Lung (tissue), 12 donors: ENCODE data around the gene AIP. TPM values are rescaled to one million over a fixed set of nuclear protein-coding genes. Genes with fewer than 3 reads are reported as not detected.

Experiments
- ATAC-seq: fragments of 200-7000 bp; cut with Tn5 transposase; one replicate; pipeline ENCODE4 v1.9.1; 2020; ENCODE audit warnings: moderate number of reproducible peaks; ENCODE audit not compliant: insufficient read depth, low FRiP score
- DNase-seq, 3 donors: peaks; one replicate each; pipeline ENCODE4 v3.0.0-alpha.2; 2013 to 2017
- H3K27ac ChIP-seq, 2 donors: one replicate each; pipeline ENCODE4 v1.5.1; 2013; ENCODE audit warnings: mild to moderate bottlenecking in 2 of 2, moderate library complexity in 2 of 2, control low read depth in 1 of 2, inconsistent platforms in 1 of 2, low read depth in 1 of 2, low read length in 1 of 2
- H3K27me3 ChIP-seq, 3 donors: one replicate each; pipeline ENCODE4 v1.5.1; 2013; ENCODE audit warnings: low read length in 2 of 3; ENCODE audit not compliant: control insufficient read depth in 3 of 3, insufficient read depth in 3 of 3
- H3K36me3 ChIP-seq, 4 donors: one replicate each; pipeline ENCODE4 v1.5.1; 2013; ENCODE audit warnings: low read length in 4 of 4, mild to moderate bottlenecking in 1 of 4, moderate library complexity in 1 of 4; ENCODE audit not compliant: control insufficient read depth in 4 of 4, insufficient read depth in 4 of 4
- H3K4me1 ChIP-seq, 5 donors: one replicate each; pipeline ENCODE4 v1.5.1; 2013; ENCODE audit warnings: low read length in 5 of 5, mild to moderate bottlenecking in 2 of 5, moderate library complexity in 1 of 5; ENCODE audit not compliant: control insufficient read depth in 5 of 5, insufficient read depth in 5 of 5
- H3K4me3 ChIP-seq: one replicate; pipeline ENCODE4 v1.5.1; 2013; ENCODE audit warnings: mild to moderate bottlenecking, control low read depth, moderate library complexity
- H3K9ac ChIP-seq, 2 donors: one replicate each; pipeline ENCODE4 v1.5.1; 2013; ENCODE audit warnings: low read length in 2 of 2, control low read depth in 1 of 2; ENCODE audit not compliant: insufficient read depth in 1 of 2
- H3K9me3 ChIP-seq, 4 donors: one replicate each; pipeline ENCODE4 v1.5.1; 2013; ENCODE audit warnings: low read length in 3 of 4, mild to moderate bottlenecking in 1 of 4, moderate library complexity in 1 of 4; ENCODE audit not compliant: control insufficient read depth in 4 of 4, insufficient read depth in 3 of 4
- WGBS, 2 donors: extraction: QIAGEN DNeasy Blood & Tissue Kit; methylation state at CpG; one replicate each; pipeline ENCODE4 v1.1.7; 2013; 5-methylcytosine and 5-hydroxymethylcytosine counted together
- polyA plus RNA-seq, 2 donors: library from polyadenylated mRNA; stranded (reverse); fragments of 200-250 nt; gene quantifications; one replicate each; pipeline ENCODE4 v1.2.1, GENCODE V29; 2013
- total RNA-seq, 2 donors: library from RNA; depleted of rRNA in 1 of 2; stranded (reverse); fragments of >200 nt in 1 of 2; gene quantifications; one replicate each; pipeline ENCODE4 v1.2.1, GENCODE V29; 2014 to 2021
- TF ChIP-seq, protein P1 (sequence below): IDR thresholded peaks from 2 replicates; pipeline ENCODE4 v1.5.1; 2012; ENCODE audit warnings: mild to moderate bottlenecking; ENCODE audit errors: control extremely low read depth, extremely low read depth
- donor health status: control.
- donor health status: control.
- donor health status: Bipolar disorder and iron deficiency.
- donor health status: healthy.
- donor health status: DM: yes; HTN: yes; CAD: no.

The AIP gene
- total and polyA plus RNA-seq, 4 donors: 60.0 to 126 (median 73.8) TPM

DNA sequence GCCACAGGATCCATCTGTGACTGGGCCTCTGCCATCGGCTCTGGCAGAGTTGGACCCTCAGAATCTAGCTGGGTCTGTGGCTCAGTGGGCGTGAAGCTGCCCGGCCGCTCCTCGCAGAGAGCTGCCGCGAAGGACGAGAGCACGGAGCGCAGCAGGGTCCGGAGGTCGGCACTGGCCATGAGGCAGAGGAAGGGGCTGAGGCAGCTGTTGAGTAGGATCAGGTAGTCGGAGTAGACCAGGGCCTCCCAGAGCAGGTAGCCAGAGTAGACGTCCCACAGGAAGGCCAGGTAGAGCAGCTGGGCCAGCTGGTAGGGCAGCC lies 31.2 kb upstream of the AIP start:
- ATAC-seq (no peak), DNase-seq (no peak)
- no peaks in the 10 kb centered on the region for H3K4me1 ChIP-seq
- H3K36me3 ChIP-seq: no peaks in the 10 kb centered on the region
- H3K27ac ChIP-seq: peak overlapping the region in 1 of 2 donors; percentile 48
- H3K27me3 ChIP-seq: no peaks in the 10 kb centered on the region
- H3K9me3 ChIP-seq: no peaks in the 10 kb centered on the region
- WGBS, 2 donors: 93 to 96% methylated on average over 14 of the region's 14 CpGs
- H3K9ac ChIP-seq: no peak overlapping the region
- H3K4me3 ChIP-seq: no peak overlapping the region
- TF ChIP-seq, protein P1, sequence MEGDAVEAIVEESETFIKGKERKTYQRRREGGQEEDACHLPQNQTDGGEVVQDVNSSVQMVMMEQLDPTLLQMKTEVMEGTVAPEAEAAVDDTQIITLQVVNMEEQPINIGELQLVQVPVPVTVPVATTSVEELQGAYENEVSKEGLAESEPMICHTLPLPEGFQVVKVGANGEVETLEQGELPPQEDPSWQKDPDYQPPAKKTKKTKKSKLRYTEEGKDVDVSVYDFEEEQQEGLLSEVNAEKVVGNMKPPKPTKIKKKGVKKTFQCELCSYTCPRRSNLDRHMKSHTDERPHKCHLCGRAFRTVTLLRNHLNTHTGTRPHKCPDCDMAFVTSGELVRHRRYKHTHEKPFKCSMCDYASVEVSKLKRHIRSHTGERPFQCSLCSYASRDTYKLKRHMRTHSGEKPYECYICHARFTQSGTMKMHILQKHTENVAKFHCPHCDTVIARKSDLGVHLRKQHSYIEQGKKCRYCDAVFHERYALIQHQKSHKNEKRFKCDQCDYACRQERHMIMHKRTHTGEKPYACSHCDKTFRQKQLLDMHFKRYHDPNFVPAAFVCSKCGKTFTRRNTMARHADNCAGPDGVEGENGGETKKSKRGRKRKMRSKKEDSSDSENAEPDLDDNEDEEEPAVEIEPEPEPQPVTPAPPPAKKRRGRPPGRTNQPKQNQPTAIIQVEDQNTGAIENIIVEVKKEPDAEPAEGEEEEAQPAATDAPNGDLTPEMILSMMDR: no peak

- DNase-seq (no peak), ATAC-seq (no peak)
- peak within 1 kb of the TSS in 1 of 2 donors; percentile 48 for H3K27ac ChIP-seq
These were observed 30.5 kb upstream of the AIP start, which contains the start of gene GPR152 for GRCh38 chr11:67452141-67452952. GPR152 (minus strand) TSS chr11:67452729; CDS start chr11:67452724, 5 bp downstream.

DNA sequence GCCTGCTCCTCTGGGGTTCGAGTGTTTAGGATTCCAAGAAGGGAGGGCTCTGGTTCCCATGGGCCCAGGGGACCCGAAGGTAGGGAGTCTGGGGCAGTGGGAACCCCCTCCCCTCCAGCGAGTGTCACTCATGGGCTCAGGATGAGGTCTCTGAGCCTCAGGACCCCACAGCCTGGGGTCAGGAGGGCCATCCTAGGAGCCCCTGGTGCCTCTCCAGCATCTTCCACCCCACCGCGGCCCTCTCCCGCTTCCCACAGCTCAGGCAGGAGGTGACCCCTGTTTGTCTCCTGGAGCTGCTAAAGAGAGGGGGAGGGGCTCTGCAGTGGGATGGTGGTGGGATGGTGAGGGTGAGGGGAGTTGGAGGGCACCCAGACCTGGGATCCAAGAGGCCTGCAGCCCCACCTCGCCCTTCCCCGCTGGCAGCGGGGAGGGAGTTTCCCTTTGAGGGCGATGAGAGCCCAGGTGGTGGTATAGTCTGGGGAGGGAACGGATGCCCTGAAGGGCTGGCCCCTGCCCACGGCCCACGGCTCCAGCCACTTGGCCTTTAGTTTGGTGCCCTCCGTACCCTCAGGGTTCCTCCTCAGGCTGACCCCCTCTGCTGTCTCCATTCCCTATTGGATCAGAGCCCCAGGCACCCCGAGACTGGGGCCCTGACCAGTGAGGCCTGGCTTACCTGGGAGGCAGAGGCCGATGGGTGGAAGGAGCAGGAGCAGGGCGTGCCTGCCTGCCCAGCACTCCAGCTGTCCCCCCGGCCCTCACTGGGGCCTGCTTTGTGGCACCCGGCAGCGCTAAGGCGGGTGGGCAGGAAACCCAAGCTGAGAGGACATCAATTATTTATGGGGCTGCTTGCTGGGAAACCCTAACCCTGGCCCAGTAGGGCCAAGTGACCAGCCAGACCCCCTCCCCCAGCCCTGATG lies 28.8 kb upstream of the AIP start:
- WGBS, 2 donors: 87 to 88% methylated on average over 18 to 21 of the region's 21 CpGs
- ATAC-seq: no peak
- Histone ChIP-seq H3K27ac (no peak overlapping the region), H3K9me3 (no peaks in the 10 kb centered on the region), H3K4me3 (no peak overlapping the region), H3K36me3 (no peaks in the 10 kb centered on the region), H3K4me1 (no peaks in the 10 kb centered on the region), H3K9ac (no peak overlapping the region), H3K27me3 (no peaks in the 10 kb centered on the region)
- no peak for DNase-seq
- TF ChIP-seq, protein P1: no peak

More at GRCh38 chr11:67452141-67452952, 30.5 kb upstream of the AIP start, which contains the start of gene GPR152:
- H3K27me3 ChIP-seq: no peaks in the 10 kb centered on the region
- H3K4me3 ChIP-seq: no peak within 1 kb of the TSS
- H3K9me3 ChIP-seq: no peaks in the 10 kb centered on the region
- WGBS, 2 donors: 69 to 91% methylated on average over 33 of the region's 33 CpGs
- H3K9ac ChIP-seq: no peak within 1 kb of the TSS
- no peaks in the 10 kb centered on the region for H3K36me3 ChIP-seq
- H3K4me1 ChIP-seq: no peaks in the 10 kb centered on the region
- TF ChIP-seq, protein P1: no peak
